Pancreas (tissue), 10 donors: Measurements from ENCODE around the gene BRCA1. TPM values are rescaled to one million over a fixed set of nuclear protein-coding genes. Genes with fewer than 3 reads are reported as not detected.

Experiments used
- ATAC-seq, 4 donors: fragments of 200-7000 bp; cut with Tn5 transposase; one replicate each; pipeline versions ENCODE4 v1.8.0 to v1.9.1; 2020; ENCODE audit warnings: mild to moderate bottlenecking in 4 of 4, moderate library complexity in 4 of 4
- DNase-seq, 6 donors: peaks; one replicate each; pipeline ENCODE4 v3.0.0-alpha.2; 2020
- FAIRE-seq: peaks from 2 replicates; lab custom pipeline; 2012; peaks lifted over from hg19 to GRCh38; lab: Jason Lieb, UNC
- H3K27ac ChIP-seq, 4 donors: fragments of 200-600 bp; sonication (generic); 1 replicate in 3 of 4; 2 replicates in 1 of 4; pipeline versions ENCODE4 v1.5.0 to v1.8.0; 2020
- H3K27me3 ChIP-seq, 4 donors: fragments of 200-600 bp; one replicate each; pipeline ENCODE4 v1.8.0; 2021
- H3K36me3 ChIP-seq, 3 donors: fragments of 200-600 bp; sonication (generic) in 1 of 3; one replicate each; pipeline versions ENCODE4 v1.5.0 to v1.8.0; 2020 to 2021
- H3K4me1 ChIP-seq, 3 donors: fragments of 200-600 bp; one replicate each; pipeline ENCODE4 v1.8.0; 2021
- H3K4me3 ChIP-seq, 4 donors: fragments of 200-600 bp; sonication (generic) in 2 of 4; one replicate each; pipeline versions ENCODE4 v1.5.0 to v1.8.0; 2020 to 2021
- H3K9me3 ChIP-seq, 4 donors: fragments of 200-600 bp; one replicate each; pipeline ENCODE4 v1.8.0; 2021
- WGBS, 2 donors: extraction: QIAGEN DNeasy Blood & Tissue Kit; methylation state at CpG; one replicate each; pipeline ENCODE4 v1.1.7; 2013; 5-methylcytosine and 5-hydroxymethylcytosine counted together
- intact Hi-C, 3 donors: fragments of 100-400 bp; cut with DNase I; formaldehyde crosslinking; loops; one replicate each; pipeline versions ENCODE4 v1.11.1 to v1.14.2; 2022
- polyA plus RNA-seq, 2 donors: library from polyadenylated mRNA; stranded (reverse); fragments of 200-250 nt; gene quantifications; one replicate each; pipeline ENCODE4 v1.2.3, GENCODE V29; 2013
- total RNA-seq, 6 donors: library from RNA; stranded (reverse); fragmentation: NEBNext Ultra II Directional in 4 of 6; extraction: Animal tissue kit (Norgen Biotek cat#: 25700) in 4 of 6; gene quantifications; one replicate each; pipeline versions ENCODE4 v1.2.1 to v1.2.4, GENCODE V29; 2021 to 2023
- TF ChIP-seq, protein P1 (sequence below), 4 donors: fragments of 200-600 bp; sonication (generic) in 3 of 4; IDR thresholded peaks; one replicate each; pipeline versions ENCODE4 v1.5.0 to v1.8.0; 2021; ENCODE audit warnings: antibody characterized with exemption in 4 of 4
- donor health status: healthy with polysubstance abuse.
- donor health status: DM: no; HTN: no; CAD: no; lungs with moderate emphysema.
- donor health status: DM: no; HTN: no; CAD: no.
- donor health status: control.
- donor health status: control.
- donor health status: Bipolar disorder and iron deficiency.
- donor health status: DM: yes; HTN: yes; CAD: no.
- donor health status: DM: no; HTN: no; CAD: no.
- donor health status: DM: no; HTN: no; CAD: no.
- donor health status: DM: yes; HTN: yes; CAD: no.

Gene BRCA1
- total and polyA plus RNA-seq, 8 donors: 1.1 to 4.6 (median 2.4) TPM

DNA sequence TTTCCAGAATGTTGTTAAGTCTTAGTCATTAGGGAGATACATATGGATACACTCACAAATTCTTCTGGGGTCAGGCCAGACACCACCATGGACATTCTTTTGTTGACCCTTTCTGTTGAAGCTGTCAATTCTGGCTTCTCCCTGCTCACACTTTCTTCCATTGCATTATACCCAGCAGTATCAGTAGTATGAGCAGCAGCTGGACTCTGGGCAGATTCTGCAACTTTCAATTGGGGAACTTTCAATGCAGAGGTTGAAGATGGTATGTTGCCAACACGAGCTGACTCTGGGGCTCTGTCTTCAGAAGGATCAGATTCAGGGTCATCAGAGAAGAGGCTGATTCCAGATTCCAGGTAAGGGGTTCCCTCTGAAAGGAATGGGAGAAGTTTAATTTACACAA is 54.3 kb downstream of the BRCA1 start:
- no peaks in the 10 kb centered on the region for H3K36me3 ChIP-seq
- no peak for ATAC-seq
- FAIRE-seq: no peak
- DNase-seq: no peak
- no peaks in the 10 kb centered on the region for H3K27me3 ChIP-seq
- TF ChIP-seq, protein P1, sequence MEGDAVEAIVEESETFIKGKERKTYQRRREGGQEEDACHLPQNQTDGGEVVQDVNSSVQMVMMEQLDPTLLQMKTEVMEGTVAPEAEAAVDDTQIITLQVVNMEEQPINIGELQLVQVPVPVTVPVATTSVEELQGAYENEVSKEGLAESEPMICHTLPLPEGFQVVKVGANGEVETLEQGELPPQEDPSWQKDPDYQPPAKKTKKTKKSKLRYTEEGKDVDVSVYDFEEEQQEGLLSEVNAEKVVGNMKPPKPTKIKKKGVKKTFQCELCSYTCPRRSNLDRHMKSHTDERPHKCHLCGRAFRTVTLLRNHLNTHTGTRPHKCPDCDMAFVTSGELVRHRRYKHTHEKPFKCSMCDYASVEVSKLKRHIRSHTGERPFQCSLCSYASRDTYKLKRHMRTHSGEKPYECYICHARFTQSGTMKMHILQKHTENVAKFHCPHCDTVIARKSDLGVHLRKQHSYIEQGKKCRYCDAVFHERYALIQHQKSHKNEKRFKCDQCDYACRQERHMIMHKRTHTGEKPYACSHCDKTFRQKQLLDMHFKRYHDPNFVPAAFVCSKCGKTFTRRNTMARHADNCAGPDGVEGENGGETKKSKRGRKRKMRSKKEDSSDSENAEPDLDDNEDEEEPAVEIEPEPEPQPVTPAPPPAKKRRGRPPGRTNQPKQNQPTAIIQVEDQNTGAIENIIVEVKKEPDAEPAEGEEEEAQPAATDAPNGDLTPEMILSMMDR (IDR thresholded peaks at IDR 0.05): no peak
- 74 to 83% methylated on average over 1 of the region's 1 CpG for WGBS, 2 donors
- H3K9me3 ChIP-seq: no peaks in the 10 kb centered on the region
- no peak overlapping the region for H3K4me3 ChIP-seq
- no peak overlapping the region for H3K27ac ChIP-seq
- no peaks in the 10 kb centered on the region for H3K4me1 ChIP-seq
- intact Hi-C loops: no loop called here

GRCh38 chr17:43070257-43070656 is 54.9 kb downstream of the BRCA1 start:
- FAIRE-seq (no peak), DNase-seq (no peak), ATAC-seq (no peak)
- Histone ChIP-seq H3K4me1 (no peaks in the 10 kb centered on the region), H3K36me3 (no peaks in the 10 kb centered on the region), H3K9me3 (no peaks in the 10 kb centered on the region), H3K4me3 (no peak overlapping the region), H3K27me3 (no peaks in the 10 kb centered on the region), H3K27ac (no peak overlapping the region)
- 77 to 92% methylated on average over 1 of the region's 1 CpG for whole genome bisulfite sequencing, 2 donors
- intact Hi-C loops: no loop called here
- TF ChIP-seq, protein P1 (IDR thresholded peaks at IDR 0.05): no peak

DNA sequence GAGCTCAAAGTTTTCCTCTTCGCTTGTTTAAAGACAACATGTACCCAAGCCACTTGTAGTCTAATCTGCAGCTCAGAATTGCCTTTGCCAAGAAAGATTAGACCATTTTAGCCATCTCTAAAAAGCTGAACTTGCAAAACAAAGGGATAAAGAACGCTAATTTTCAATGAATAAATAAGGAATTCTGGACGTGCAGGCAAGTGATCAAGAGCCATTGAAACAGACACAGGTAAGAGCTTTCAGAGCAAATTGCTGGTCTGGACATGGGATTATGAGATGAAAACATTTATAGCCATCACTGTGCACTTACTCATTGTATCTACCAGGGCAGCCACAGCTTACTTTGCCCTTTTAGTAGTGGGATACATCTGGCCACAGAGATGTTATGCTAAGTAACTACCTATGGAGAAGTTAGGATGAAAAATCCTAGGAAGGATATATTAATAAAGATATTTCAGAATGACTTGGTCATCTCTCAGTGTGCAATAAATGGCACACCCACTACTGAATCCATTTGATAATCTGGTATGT is 55.7 kb downstream of the BRCA1 start:
- intact Hi-C loops: no loop called here
- no peaks in the 10 kb centered on the region for H3K27me3 ChIP-seq
- WGBS, 2 donors: 66 to 82% methylated on average over 3 of the region's 3 CpGs
- no peak for DNase-seq
- H3K36me3 ChIP-seq: no peaks in the 10 kb centered on the region
- no peak overlapping the region for H3K4me3 ChIP-seq
- no peaks in the 10 kb centered on the region for H3K4me1 ChIP-seq
- H3K27ac ChIP-seq: no peak overlapping the region
- ATAC-seq: no peak
- no peak for FAIRE-seq
- TF ChIP-seq, protein P1 (IDR thresholded peaks at IDR 0.05): no peak
- H3K9me3 ChIP-seq: no peaks in the 10 kb centered on the region

DNA sequence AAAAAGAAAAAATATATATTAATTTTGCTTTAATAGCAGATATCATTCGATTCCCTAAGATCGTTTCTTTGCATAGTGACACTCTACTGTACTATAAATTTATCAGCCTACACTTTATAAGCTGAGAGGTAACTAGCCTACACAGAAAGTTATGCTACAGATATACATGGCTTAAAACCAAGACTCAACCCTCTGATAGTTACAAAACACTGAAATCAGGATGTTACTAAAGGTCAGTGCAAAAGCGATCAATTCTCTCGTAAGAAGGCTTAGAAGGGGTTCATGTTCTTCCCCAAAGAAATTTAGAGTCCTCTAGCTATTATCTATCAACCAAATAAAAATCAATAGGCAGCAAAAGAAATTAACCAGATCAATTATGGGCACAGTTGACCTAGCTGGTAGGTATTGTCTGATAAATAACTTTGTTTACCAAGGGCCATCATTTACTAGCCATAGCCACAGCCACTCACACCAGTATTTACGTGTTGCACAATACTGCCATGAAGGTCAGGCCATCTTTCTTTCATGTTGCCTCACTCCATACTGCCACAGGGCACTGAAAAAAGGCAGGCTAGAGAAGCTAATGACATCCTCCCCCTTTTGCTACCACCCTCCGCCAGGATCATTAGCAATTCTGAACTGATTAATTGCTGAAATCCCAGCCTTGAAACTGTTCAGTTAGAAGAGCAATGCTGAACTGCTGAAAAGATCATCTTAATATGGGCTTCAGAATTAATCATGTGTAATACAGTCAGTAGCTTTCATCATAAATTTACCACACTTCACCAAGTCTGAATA is 56.4 kb downstream of the BRCA1 start:
- Histone ChIP-seq H3K36me3 (no peaks in the 10 kb centered on the region), H3K27ac (no peak overlapping the region), H3K4me1 (no peaks in the 10 kb centered on the region), H3K27me3 (no peaks in the 10 kb centered on the region), H3K4me3 (no peak overlapping the region), H3K9me3 (no peaks in the 10 kb centered on the region)
- WGBS, 2 donors: 85 to 90% methylated on average over 6 of the region's 6 CpGs
- TF ChIP-seq, protein P1 (IDR thresholded peaks at IDR 0.05): no peak
- intact Hi-C loops: no loop called here
- no peak for DNase-seq
- FAIRE-seq: no peak
- ATAC-seq: peak in 2 of 4 donors; percentile 34 to 38
